Measurements from ENCODE around the gene SACM1L.

SACM1L gene

GRCh38 chr3:45688882-45689786 is at the start of gene SACM1L:
TSS of gene SACM1L (plus strand) at chr3:45689396. CDS start at chr3:45689466, 70 bp downstream.
- peak; percentile 96 for DNase-seq

GRCh38 chr3:45640091-45640507 is 49.1 kb upstream of the SACM1L start:
- no peak for DNase-seq

- DNase-seq, result no peak
These were observed 48.4 kb upstream of the SACM1L start for GRCh38 chr3:45640724-45641361.

- no peak for DNase-seq
These were observed 47.4 kb upstream of the SACM1L start for GRCh38 chr3:45641756-45642155.

GRCh38 chr3:45642731-45643152 is 46.5 kb upstream of the SACM1L start:
- no peak for DNase-seq

- no peak for DNase-seq
These were observed 45.0 kb upstream of the SACM1L start for GRCh38 chr3:45644063-45644790.

- DNase-seq, result no peak
These were observed 44.4 kb upstream of the SACM1L start for GRCh38 chr3:45644791-45645201.

GRCh38 chr3:45646051-45646585 is 43.1 kb upstream of the SACM1L start:
- no peak for DNase-seq

- DNase-seq, result no peak
These were observed 42.0 kb upstream of the SACM1L start for GRCh38 chr3:45647148-45647619.

- no peak for DNase-seq
These were observed 36.0 kb upstream of the SACM1L start for GRCh38 chr3:45653205-45653604.

GRCh38 chr3:45654397-45654944 is 34.7 kb upstream of the SACM1L start:
- no peak for DNase-seq

GRCh38 chr3:45655906-45656305 is 33.3 kb upstream of the SACM1L start:
- DNase-seq, result no peak

GRCh38 chr3:45656575-45657363 is 32.4 kb upstream of the SACM1L start:
- peak; percentile 91 for DNase-seq

- DNase-seq, result no peak
These were observed 31.3 kb upstream of the SACM1L start for GRCh38 chr3:45657853-45658252.

GRCh38 chr3:45659661-45660566 is 29.3 kb upstream of the SACM1L start:
- DNase-seq, result peak; percentile 49

GRCh38 chr3:45660567-45660901 is 28.7 kb upstream of the SACM1L start:
- no peak for DNase-seq

- peak; percentile 77 for DNase-seq
These were observed 24.6 kb upstream of the SACM1L start for GRCh38 chr3:45664578-45664977.

- DNase-seq, result peak; percentile 58
These were observed 24.1 kb upstream of the SACM1L start for GRCh38 chr3:45665101-45665572.

GRCh38 chr3:45666757-45667431 is 22.3 kb upstream of the SACM1L start:
- DNase-seq, result no peak

- no peak for DNase-seq
These were observed 21.6 kb upstream of the SACM1L start for GRCh38 chr3:45667569-45667934.
